Peyer's patch (tissue), 4 donors: ENCODE results near the gene BLID. TPM values are rescaled to one million over a fixed set of nuclear protein-coding genes. Genes with fewer than 3 reads are reported as not detected.

Source experiments
- DNase-seq, 3 donors: peaks; one replicate each; pipeline ENCODE4 v3.0.0-alpha.2; 2017 to 2019
- H3K27ac ChIP-seq, 4 donors: fragments of 200-600 bp; sonication (generic); one replicate each; pipeline ENCODE4 v1.5.1; 2016 to 2019
- H3K27me3 ChIP-seq, 2 donors: fragments of 200-600 bp; sonication (generic); one replicate each; pipeline ENCODE4 v1.5.1; 2019
- H3K36me3 ChIP-seq, 3 donors: fragments of 200-600 bp; sonication (generic); one replicate each; pipeline ENCODE4 v1.5.1; 2016 to 2019
- H3K4me1 ChIP-seq, 4 donors: fragments of 200-600 bp; sonication (generic); one replicate each; pipeline ENCODE4 v1.5.1; 2016 to 2019
- H3K4me3 ChIP-seq, 4 donors: fragments of 200-600 bp; sonication (generic); 1 replicate in 3 of 4; 2 replicates in 1 of 4; pipeline ENCODE4 v1.5.1; 2016 to 2019; ENCODE audit warnings: mild to moderate bottlenecking in 1 of 4
- H3K9me3 ChIP-seq, 4 donors: fragments of 200-600 bp; sonication (generic); one replicate each; pipeline ENCODE4 v1.5.1; 2016 to 2019; ENCODE audit warnings: mild to moderate bottlenecking in 1 of 4
- CTCF ChIP-seq, 6 experiments: fragments of 450-650 bp in 4 of 6; fragments of 200-600 bp in 2 of 6; sonication (generic) in 1 of 6; IDR thresholded peaks; one replicate each; pipeline ENCODE4 v1.5.1; 2017 to 2019; ENCODE audit warnings: antibody characterized with exemption in 6 of 6, mild to moderate bottlenecking in 3 of 6, moderate library complexity in 1 of 6
- POLR2A ChIP-seq, 2 donors: fragments of 450-650 bp; IDR thresholded peaks; one replicate each; pipeline ENCODE4 v1.5.1; 2017; ENCODE audit warnings: antibody characterized with exemption in 2 of 2, mild to moderate bottlenecking in 2 of 2, moderate library complexity in 2 of 2
- total RNA-seq, 4 donors: library from RNA; depleted of rRNA; stranded (reverse); fragments of >200 nt; gene quantifications; one replicate each; pipeline ENCODE4 v1.1.0, GENCODE V29; 2016

BLID gene
- total RNA-seq, 4 donors from 2014 or later = not detected

- H3K4me3 ChIP-seq = no peak overlapping the region
- no peaks in the 10 kb centered on the region for H3K27me3 ChIP-seq
- TF ChIP-seq CTCF (IDR thresholded peaks at IDR 0.05) (peak in 2 of 6 experiments; percentile 16 to 23), POLR2A (IDR thresholded peaks at IDR 0.05) (no peak)
- DNase-seq = no peak
- no peak overlapping the region for H3K27ac ChIP-seq
- H3K4me1 ChIP-seq = no peaks in the 10 kb centered on the region
- no peaks in the 10 kb centered on the region for H3K9me3 ChIP-seq
- H3K36me3 ChIP-seq = no peaks in the 10 kb centered on the region
Measured at GRCh38 chr11:122108192-122108799, 7.7 kb downstream of the BLID start.

GRCh38 chr11:122107566-122107965 is 8.4 kb downstream of the BLID start:
- Histone ChIP-seq H3K4me1 (no peaks in the 10 kb centered on the region), H3K36me3 (no peaks in the 10 kb centered on the region), H3K27me3 (no peaks in the 10 kb centered on the region), H3K4me3 (no peak overlapping the region), H3K9me3 (no peaks in the 10 kb centered on the region), H3K27ac (no peak overlapping the region)
- no peak for TF ChIP-seq POLR2A (IDR thresholded peaks at IDR 0.05)
- no peak for TF ChIP-seq CTCF (IDR thresholded peaks at IDR 0.05)
- DNase-seq = no peak

- Histone ChIP-seq H3K9me3 (no peaks in the 10 kb centered on the region), H3K4me1 (no peaks in the 10 kb centered on the region), H3K27ac (no peak overlapping the region), H3K4me3 (no peak overlapping the region), H3K36me3 (no peaks in the 10 kb centered on the region), H3K27me3 (no peaks in the 10 kb centered on the region)
- no peak for TF ChIP-seq POLR2A (IDR thresholded peaks at IDR 0.05)
- no peak for TF ChIP-seq CTCF (IDR thresholded peaks at IDR 0.05)
- no peak for DNase-seq
Measured at GRCh38 chr11:122107045-122107444, 9.0 kb downstream of the BLID start.

GRCh38 chr11:122105044-122105758 is 10.8 kb downstream of the BLID start:
- Histone ChIP-seq H3K9me3 (no peaks in the 10 kb centered on the region), H3K4me3 (no peak overlapping the region), H3K27me3 (no peaks in the 10 kb centered on the region), H3K27ac (no peak overlapping the region), H3K4me1 (no peaks in the 10 kb centered on the region), H3K36me3 (no peaks in the 10 kb centered on the region)
- no peak for TF ChIP-seq POLR2A (IDR thresholded peaks at IDR 0.05)
- no peak for TF ChIP-seq CTCF (IDR thresholded peaks at IDR 0.05)
- no peak for DNase-seq

GRCh38 chr11:122104341-122104740 is 11.7 kb downstream of the BLID start:
- no peak overlapping the region for H3K4me3 ChIP-seq
- H3K4me1 ChIP-seq = no peaks in the 10 kb centered on the region
- no peaks in the 10 kb centered on the region for H3K36me3 ChIP-seq
- H3K27me3 ChIP-seq = no peaks in the 10 kb centered on the region
- H3K9me3 ChIP-seq = no peaks in the 10 kb centered on the region
- no peak for DNase-seq
- H3K27ac ChIP-seq = no peak overlapping the region
- TF ChIP-seq CTCF (IDR thresholded peaks at IDR 0.05) (no peak), POLR2A (IDR thresholded peaks at IDR 0.05) (no peak)
